ENCODE results near the gene KCNIP4. TPM values are rescaled to one million over a fixed set of nuclear protein-coding genes. Genes with fewer than 3 reads are reported as not detected.

Gene KCNIP4
- total and polyA plus RNA-seq, 9 of the 15 experiments (the other 6 are each of a cell fraction or from before 2014, with no cell fraction given) = 0.25 to 0.41 TPM; not detected in 7

DNA sequence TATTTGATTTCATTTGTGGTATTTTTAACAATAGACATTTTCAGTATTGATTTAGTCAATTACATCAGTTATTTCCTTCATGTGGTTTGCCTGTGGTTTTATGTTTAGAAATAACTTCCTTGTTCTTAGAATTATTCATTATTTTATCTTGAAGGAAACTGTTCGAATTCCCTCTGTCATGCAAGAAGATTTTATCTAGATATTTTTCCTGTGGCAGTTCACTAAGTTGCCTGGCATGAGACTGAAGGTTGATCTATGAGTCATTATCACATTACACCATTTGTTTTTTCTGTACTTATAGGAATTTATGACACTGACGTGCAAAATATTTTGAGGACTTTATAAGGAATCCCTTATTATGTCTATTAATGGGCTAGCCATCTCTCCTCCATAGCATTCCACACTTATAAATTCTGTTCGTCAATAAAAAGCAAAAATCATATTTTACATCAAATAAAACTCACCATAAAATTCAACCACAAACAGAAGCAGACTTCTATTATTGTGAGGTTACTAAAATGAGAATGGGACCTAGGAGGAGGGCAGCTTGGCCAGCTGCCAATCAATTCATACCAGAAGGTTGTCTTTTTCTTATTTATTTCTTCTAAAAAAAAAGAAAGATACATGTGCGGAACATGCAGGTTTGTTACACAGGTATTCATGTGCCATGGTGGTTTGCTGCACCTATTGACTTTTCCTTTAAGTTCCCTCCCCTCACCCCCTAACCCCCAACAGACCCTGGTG is 179.0 kb downstream of the KCNIP4 start (continued):
- TF ChIP-seq, protein P1, sequence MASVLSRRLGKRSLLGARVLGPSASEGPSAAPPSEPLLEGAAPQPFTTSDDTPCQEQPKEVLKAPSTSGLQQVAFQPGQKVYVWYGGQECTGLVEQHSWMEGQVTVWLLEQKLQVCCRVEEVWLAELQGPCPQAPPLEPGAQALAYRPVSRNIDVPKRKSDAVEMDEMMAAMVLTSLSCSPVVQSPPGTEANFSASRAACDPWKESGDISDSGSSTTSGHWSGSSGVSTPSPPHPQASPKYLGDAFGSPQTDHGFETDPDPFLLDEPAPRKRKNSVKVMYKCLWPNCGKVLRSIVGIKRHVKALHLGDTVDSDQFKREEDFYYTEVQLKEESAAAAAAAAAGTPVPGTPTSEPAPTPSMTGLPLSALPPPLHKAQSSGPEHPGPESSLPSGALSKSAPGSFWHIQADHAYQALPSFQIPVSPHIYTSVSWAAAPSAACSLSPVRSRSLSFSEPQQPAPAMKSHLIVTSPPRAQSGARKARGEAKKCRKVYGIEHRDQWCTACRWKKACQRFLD (CRISPR knock-in tag; IDR thresholded peaks at IDR 0.05) = no peak
- TF ChIP-seq NBN (IDR thresholded peaks at IDR 0.05; ENCODE audit: low read depth) (no peak), EWSR1 (IDR thresholded peaks at IDR 0.05; ENCODE audit: borderline replicate concordance, low read depth, partially characterized antibody) (no peak)

DNA sequence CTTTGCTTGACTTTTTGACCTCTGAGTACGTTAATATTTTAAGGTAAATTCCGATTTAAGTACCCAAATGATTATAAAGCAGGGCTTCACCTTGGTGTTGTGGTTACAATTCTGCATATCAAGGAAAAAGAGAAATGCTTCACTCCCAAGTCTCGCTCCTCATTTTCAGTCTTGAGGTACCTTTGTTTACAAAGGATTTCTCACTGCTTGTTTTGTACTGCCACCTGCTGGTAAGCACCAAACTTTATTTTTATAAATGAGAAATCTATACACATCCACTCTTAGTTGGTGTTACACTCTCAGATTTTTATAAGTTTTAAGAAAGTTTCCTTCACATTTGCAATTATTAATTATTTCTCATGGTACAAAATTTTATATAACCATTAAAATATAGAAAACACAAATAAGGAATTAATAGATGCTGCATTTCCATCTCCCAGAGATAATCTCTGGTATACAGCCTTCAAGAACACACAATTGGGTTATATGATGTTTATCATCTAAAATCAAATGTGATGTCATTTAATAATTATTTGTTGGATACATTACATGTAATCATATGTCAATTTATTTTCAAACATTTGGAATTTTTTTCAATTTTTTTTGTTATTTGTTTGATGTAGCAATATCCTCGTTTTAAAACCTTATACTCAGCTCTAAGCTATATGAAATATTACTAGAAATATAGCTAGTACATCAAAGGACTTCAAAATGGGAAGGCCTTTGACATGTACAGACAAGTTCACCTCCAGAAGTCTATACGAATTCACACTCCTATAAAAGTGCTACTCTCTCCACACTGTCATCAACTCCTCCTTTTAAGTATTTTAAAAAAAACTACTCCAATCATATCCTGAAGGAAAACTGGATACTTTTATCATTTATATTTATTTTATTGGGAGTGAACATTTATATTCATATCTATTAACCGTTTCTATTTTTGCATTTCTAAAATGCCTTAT is 179.9 kb downstream of the KCNIP4 start:
- H3K27ac ChIP-seq (ENCODE audit: extremely low read depth, low read depth, low read length) = no peak overlapping the region
- intact Hi-C loops (cut with micrococcal nuclease) (loop anchor here (1.0 to 10.0 kb wide), 3 partner anchors 256 to 1474 kb away; no protein-coding TSS in a partner anchor), in situ Hi-C loops (cut with MboI) (loop anchor here (25.0 kb wide), 1 partner anchor 1356 kb away; no protein-coding TSS in a partner anchor)
- CTCF ChIA-PET (ENCODE audit: low intra/inter-chr PET ratio) = no interaction called here
- no TSS peak for BruUV-seq (replicated peaks)
- H3K36me3 ChIP-seq (ENCODE audit: control insufficient read depth, insufficient read depth, low read length) = no peaks in the 10 kb centered on the region
- no peaks in the 10 kb centered on the region for H3K79me2 ChIP-seq (ENCODE audit: control insufficient read depth, insufficient read depth, low read length)
- H4K20me1 ChIP-seq (replicated peaks; ENCODE audit: control insufficient read depth, insufficient read depth, low read length) = no peaks in the 10 kb centered on the region
- no peak overlapping the region for H3K9ac ChIP-seq (ENCODE audit: insufficient read depth in 1 of 2, low read depth in 2 of 2, low read length in 2 of 2)
- no peaks in the 10 kb centered on the region for H3K27me3 ChIP-seq (ENCODE audit: control insufficient read depth in 2 of 2, insufficient read depth in 2 of 2, low read length in 2 of 2)
- H3K4me2 ChIP-seq (ENCODE audit: insufficient read depth, low read length) = no peak overlapping the region
- 0% methylated on average over 6 of the region's 6 CpGs for WGBS (ENCODE audit: insufficient coverage, low coverage, missing lambda C conversion rate)
- no peaks in the 10 kb centered on the region for H3K9me1 ChIP-seq (ENCODE audit: control insufficient read depth, insufficient read depth, low read length)
- ATAC-seq (peak; percentile 42; the same call in 1 of the 3 replicates), DNase-seq (ENCODE audit: extremely low read depth in 1 of 4, low spot score in 3 of 4) (peak; percentile 13 to 49 (median 17)), FAIRE-seq (no peak)
- no peak overlapping the region for H3K4me3 ChIP-seq
- H3K4me1 ChIP-seq (replicated peaks in 1 of 2; ENCODE audit: control insufficient read depth in 2 of 2, insufficient read depth in 2 of 2, low read length in 2 of 2) = no peaks in the 10 kb centered on the region
- H2AFZ ChIP-seq (ENCODE audit: low read depth, low read length) = no peak overlapping the region
- POLR2A ChIA-PET = no interaction called here
- no peaks in the 10 kb centered on the region for H3K9me3 ChIP-seq (replicated peaks; ENCODE audit: control insufficient read depth, insufficient read depth, low read depth, low read length)
- TF ChIP-seq, protein P2, sequence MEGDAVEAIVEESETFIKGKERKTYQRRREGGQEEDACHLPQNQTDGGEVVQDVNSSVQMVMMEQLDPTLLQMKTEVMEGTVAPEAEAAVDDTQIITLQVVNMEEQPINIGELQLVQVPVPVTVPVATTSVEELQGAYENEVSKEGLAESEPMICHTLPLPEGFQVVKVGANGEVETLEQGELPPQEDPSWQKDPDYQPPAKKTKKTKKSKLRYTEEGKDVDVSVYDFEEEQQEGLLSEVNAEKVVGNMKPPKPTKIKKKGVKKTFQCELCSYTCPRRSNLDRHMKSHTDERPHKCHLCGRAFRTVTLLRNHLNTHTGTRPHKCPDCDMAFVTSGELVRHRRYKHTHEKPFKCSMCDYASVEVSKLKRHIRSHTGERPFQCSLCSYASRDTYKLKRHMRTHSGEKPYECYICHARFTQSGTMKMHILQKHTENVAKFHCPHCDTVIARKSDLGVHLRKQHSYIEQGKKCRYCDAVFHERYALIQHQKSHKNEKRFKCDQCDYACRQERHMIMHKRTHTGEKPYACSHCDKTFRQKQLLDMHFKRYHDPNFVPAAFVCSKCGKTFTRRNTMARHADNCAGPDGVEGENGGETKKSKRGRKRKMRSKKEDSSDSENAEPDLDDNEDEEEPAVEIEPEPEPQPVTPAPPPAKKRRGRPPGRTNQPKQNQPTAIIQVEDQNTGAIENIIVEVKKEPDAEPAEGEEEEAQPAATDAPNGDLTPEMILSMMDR (IDR thresholded peaks at IDR 0.05 in 2 of 3, conservative IDR thresholded peaks at IDR 0.05 in 1 of 3; ENCODE audit: insufficient read depth in 2 of 3, low read depth in 1 of 3, low read length in 3 of 3) = peak in 2 of 3 experiments; percentile 44 to 72; a peak in 4 of 6 replicates
- peak; percentile 20 to 29; a peak in 1 of 4 replicates for TF ChIP-seq FOXK2 (conservative IDR thresholded peaks at IDR 0.05 in 1 of 2, IDR thresholded peaks at IDR 0.05 in 1 of 2; ENCODE audit: low read depth in 2 of 2)
- no peak for TF ChIP-seq SAFB (IDR thresholded peaks at IDR 0.05; ENCODE audit: borderline replicate concordance, low read depth, low read length)
- TF ChIP-seq, protein P3, sequence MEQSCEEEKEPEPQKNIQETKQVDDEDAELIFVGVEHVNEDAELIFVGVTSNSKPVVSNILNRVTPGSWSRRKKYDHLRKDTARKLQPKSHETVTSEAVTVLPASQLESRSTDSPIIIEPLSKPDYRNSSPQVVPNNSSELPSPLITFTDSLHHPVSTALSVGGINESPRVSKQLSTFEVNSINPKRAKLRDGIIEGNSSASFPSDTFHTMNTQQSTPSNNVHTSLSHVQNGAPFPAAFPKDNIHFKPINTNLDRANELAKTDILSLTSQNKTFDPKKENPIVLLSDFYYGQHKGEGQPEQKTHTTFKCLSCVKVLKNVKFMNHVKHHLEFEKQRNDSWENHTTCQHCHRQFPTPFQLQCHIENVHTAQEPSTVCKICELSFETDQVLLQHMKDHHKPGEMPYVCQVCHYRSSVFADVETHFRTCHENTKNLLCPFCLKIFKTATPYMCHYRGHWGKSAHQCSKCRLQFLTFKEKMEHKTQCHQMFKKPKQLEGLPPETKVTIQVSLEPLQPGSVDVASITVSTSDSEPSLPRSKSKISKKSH (CRISPR knock-in tag; IDR thresholded peaks at IDR 0.05) = no peak
- TF ChIP-seq BMI1 (IDR thresholded peaks at IDR 0.05; ENCODE audit: low read length) = no peak
